CD14-positive monocyte (primary cell): ENCODE results near the gene GRID1. TPM values are rescaled to one million over a fixed set of nuclear protein-coding genes. Genes with fewer than 3 reads are reported as not detected.
A peak's percentile ranks its signal among the peaks of the same experiment; 100 is the strongest.

Experiments
- DNase-seq, 3 donors: peaks; one replicate each; pipeline ENCODE4 v3.0.0-alpha.2; 2011 to 2022
- H2AFZ ChIP-seq: 2 replicates; pipeline ENCODE4 v1.6.0; 2012; ENCODE audit warnings: mild to moderate bottlenecking, low read depth, low read length, inconsistent platforms; ENCODE audit not compliant: insufficient read depth, poor library complexity, severe bottlenecking
- H3K27ac ChIP-seq, 2 donors: 1 replicate in 1 of 2; 2 replicates in 1 of 2; pipeline ENCODE4 v1.5.1; 2012 to 2013; ENCODE audit warnings: low read length in 2 of 2, control low read depth in 1 of 2, inconsistent platforms in 1 of 2, low read depth in 1 of 2, mild to moderate bottlenecking in 1 of 2
- H3K27me3 ChIP-seq, 2 donors: one replicate each; pipeline versions ENCODE4 v1.6.0 to v1.6.1; 2011 to 2013; ENCODE audit warnings: low read length in 2 of 2; ENCODE audit not compliant: control insufficient read depth in 2 of 2, insufficient read depth in 2 of 2
- H3K36me3 ChIP-seq, 2 donors: replicated peaks in 1 of 2; 1 replicate in 1 of 2; 2 replicates in 1 of 2; pipeline versions ENCODE4 v1.5.1 to v1.6.1; 2012 to 2013; ENCODE audit warnings: low read length in 2 of 2, control low read depth in 1 of 2, inconsistent platforms in 1 of 2, mild to moderate bottlenecking in 1 of 2; ENCODE audit not compliant: insufficient read depth in 2 of 2, control insufficient read depth in 1 of 2
- H3K4me1 ChIP-seq, 2 donors: 1 replicate in 1 of 2; 2 replicates in 1 of 2; pipeline versions ENCODE4 v1.5.1 to v1.6.1; 2012 to 2013; ENCODE audit warnings: low read length in 2 of 2, control low read depth in 1 of 2, inconsistent platforms in 1 of 2, mild to moderate bottlenecking in 1 of 2, moderate library complexity in 1 of 2; ENCODE audit not compliant: insufficient read depth in 2 of 2, control insufficient read depth in 1 of 2
- H3K4me2 ChIP-seq: replicated peaks from 2 replicates; pipeline ENCODE3; 2012; ENCODE audit warnings: low read length, moderate library complexity, mild to moderate bottlenecking; ENCODE audit not compliant: poor library complexity, severe bottlenecking; ENCODE audit errors: extremely low read depth
- H3K4me3 ChIP-seq, 3 experiments: fragments of 200-600 bp in 1 of 3; sonication (generic) in 1 of 3; replicated peaks in 1 of 3; 1 replicate in 2 of 3; 2 replicates in 1 of 3; pipeline ENCODE4 v1.5.1; 2011 to 2013; ENCODE audit warnings: low read length in 3 of 3, mild to moderate bottlenecking in 3 of 3, control low read depth in 2 of 3, low read depth in 2 of 3, inconsistent platforms in 1 of 3, moderate library complexity in 1 of 3
- H3K79me2 ChIP-seq: 2 replicates; pipeline ENCODE4 v1.6.0; 2012; ENCODE audit warnings: mild to moderate bottlenecking, control low read depth, inconsistent platforms, low read length, moderate library complexity; ENCODE audit not compliant: insufficient read depth
- H3K9ac ChIP-seq: 2 replicates; pipeline ENCODE4 v1.6.0; 2017; ENCODE audit warnings: low read length, mild to moderate bottlenecking; ENCODE audit not compliant: insufficient read depth, poor library complexity, severe bottlenecking
- H3K9me3 ChIP-seq, 2 donors: replicated peaks in 1 of 2; 1 replicate in 1 of 2; 2 replicates in 1 of 2; pipeline versions ENCODE4 v1.5.1 to v1.6.1; 2012 to 2013; ENCODE audit warnings: low read length in 2 of 2, control low read depth in 1 of 2; ENCODE audit not compliant: control insufficient read depth in 1 of 2, insufficient read depth in 1 of 2
- H4K20me1 ChIP-seq: 2 replicates; pipeline ENCODE4 v1.6.0; 2012; ENCODE audit warnings: mild to moderate bottlenecking, low read length, control low read depth, moderate library complexity; ENCODE audit not compliant: insufficient read depth
- H3K27ac Mint-ChIP-seq, 7 donors: one replicate each; pipeline ENCODE4 v1.8.0; 2020; ENCODE audit warnings: mild to moderate bottlenecking in 7 of 7, mixed read lengths in 7 of 7, moderate library complexity in 6 of 7, inconsistent platforms in 2 of 7
- H3K27me3 Mint-ChIP-seq, 3 donors: one replicate each; pipeline ENCODE4 v1.8.0; 2021 to 2022; ENCODE audit warnings: low read depth in 3 of 3, mild to moderate bottlenecking in 3 of 3, mixed read lengths in 3 of 3, moderate library complexity in 3 of 3, inconsistent platforms in 1 of 3
- H3K36me3 Mint-ChIP-seq, 2 donors: one replicate each; pipeline ENCODE4 v1.8.0; 2020; ENCODE audit warnings: mixed read lengths in 2 of 2, inconsistent platforms in 1 of 2, mild to moderate bottlenecking in 1 of 2
- H3K4me1 Mint-ChIP-seq: one replicate; pipeline ENCODE4 v1.8.0; 2020; ENCODE audit warnings: mild to moderate bottlenecking, mixed read lengths
- H3K4me3 Mint-ChIP-seq, 2 donors: one replicate each; pipeline ENCODE4 v1.8.0; 2020; ENCODE audit warnings: mild to moderate bottlenecking in 2 of 2, mixed read lengths in 2 of 2, moderate library complexity in 1 of 2
- H3K9me3 Mint-ChIP-seq, 7 donors: one replicate each; pipeline ENCODE4 v1.8.0; 2020 to 2022; ENCODE audit warnings: mixed read lengths in 7 of 7, mild to moderate bottlenecking in 6 of 7, moderate library complexity in 6 of 7, inconsistent platforms in 2 of 7
- WGBS: methylation state at CpG from one replicate; pipeline ENCODE4 v1.1.5; 2013; ENCODE audit warnings: missing lambda C conversion rate; ENCODE audit not compliant: insufficient coverage; 5-methylcytosine and 5-hydroxymethylcytosine counted together
- intact Hi-C, 2 donors: fragments of 100-400 bp; cut with micrococcal nuclease; formaldehyde crosslinking; loops; one replicate each; pipeline versions ENCODE4 v1.15.0 to v1.15.1; 2023
- polyA plus RNA-seq, 3 donors: library from polyadenylated mRNA; depleted of rRNA in 1 of 3; unstranded in 2 of 3; stranded (reverse) in 1 of 3; fragments of 300-500 nt in 2 of 3; fragments of >200 nt in 1 of 3; fragmentation: Illumina TruSeq in 2 of 3; gene quantifications; 1 replicate in 2 of 3; 2 replicates in 1 of 3; pipeline ENCODE4 v1.2.3, GENCODE V29; 2012 to 2021
- TF ChIP-seq, protein P1 (sequence below): fragments of 200-600 bp; IDR thresholded peaks from one replicate; pipeline ENCODE4 v1.8.0; 2022; ENCODE audit warnings: antibody characterized with exemption, mild to moderate bottlenecking

The GRID1 gene
- polyA plus RNA-seq, 3 donors, result not detected

DNA sequence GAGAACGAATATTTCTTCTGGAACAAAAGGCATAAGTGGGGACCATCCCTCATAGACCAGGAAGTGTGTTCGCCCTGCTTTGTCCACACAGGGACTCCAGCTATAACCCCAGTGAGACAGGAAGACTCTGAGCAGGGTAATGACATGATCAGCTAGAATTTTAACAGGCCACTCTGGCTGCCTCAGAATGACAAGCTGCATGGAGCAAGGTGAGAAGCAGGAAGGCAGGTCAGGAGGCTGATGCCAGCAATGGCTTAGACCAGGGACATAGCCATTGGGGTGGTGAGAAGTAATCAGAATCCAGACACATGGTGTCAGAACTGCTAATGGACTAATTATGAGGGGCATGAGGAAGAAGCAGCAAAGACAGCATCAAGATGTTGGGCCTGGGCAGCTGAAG lies 264.6 kb downstream of the GRID1 start:
- DNase-seq, result no peak
- H3K4me1 Mint-ChIP-seq, result no peaks in the 10 kb centered on the region
- H3K4me1 ChIP-seq, result no peaks in the 10 kb centered on the region
- no peak overlapping the region for H3K4me3 ChIP-seq
- H3K9me3 Mint-ChIP-seq, result no peaks in the 10 kb centered on the region
- TF ChIP-seq, protein P1, sequence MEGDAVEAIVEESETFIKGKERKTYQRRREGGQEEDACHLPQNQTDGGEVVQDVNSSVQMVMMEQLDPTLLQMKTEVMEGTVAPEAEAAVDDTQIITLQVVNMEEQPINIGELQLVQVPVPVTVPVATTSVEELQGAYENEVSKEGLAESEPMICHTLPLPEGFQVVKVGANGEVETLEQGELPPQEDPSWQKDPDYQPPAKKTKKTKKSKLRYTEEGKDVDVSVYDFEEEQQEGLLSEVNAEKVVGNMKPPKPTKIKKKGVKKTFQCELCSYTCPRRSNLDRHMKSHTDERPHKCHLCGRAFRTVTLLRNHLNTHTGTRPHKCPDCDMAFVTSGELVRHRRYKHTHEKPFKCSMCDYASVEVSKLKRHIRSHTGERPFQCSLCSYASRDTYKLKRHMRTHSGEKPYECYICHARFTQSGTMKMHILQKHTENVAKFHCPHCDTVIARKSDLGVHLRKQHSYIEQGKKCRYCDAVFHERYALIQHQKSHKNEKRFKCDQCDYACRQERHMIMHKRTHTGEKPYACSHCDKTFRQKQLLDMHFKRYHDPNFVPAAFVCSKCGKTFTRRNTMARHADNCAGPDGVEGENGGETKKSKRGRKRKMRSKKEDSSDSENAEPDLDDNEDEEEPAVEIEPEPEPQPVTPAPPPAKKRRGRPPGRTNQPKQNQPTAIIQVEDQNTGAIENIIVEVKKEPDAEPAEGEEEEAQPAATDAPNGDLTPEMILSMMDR, result no peak
- peaks cover 2 to 3% (median 2%) of the 10 kb centered on the region in 3 donors for H3K27me3 Mint-ChIP-seq
- H2AFZ ChIP-seq, result no peak overlapping the region
- H3K27ac ChIP-seq, result no peak overlapping the region
- H4K20me1 ChIP-seq, result no peaks in the 10 kb centered on the region
- H3K36me3 ChIP-seq, result no peaks in the 10 kb centered on the region
- no peak overlapping the region for H3K4me3 Mint-ChIP-seq
- no peaks in the 10 kb centered on the region for H3K9me3 ChIP-seq
- H3K27ac Mint-ChIP-seq, result no peak overlapping the region
- no peak overlapping the region for H3K9ac ChIP-seq
- no peaks in the 10 kb centered on the region for H3K27me3 ChIP-seq
- intact Hi-C loops, result loop anchor here (5.0 kb wide), 1 partner anchor 275 kb away; no protein-coding TSS in a partner anchor
- no peak overlapping the region for H3K4me2 ChIP-seq
- H3K36me3 Mint-ChIP-seq, result no peaks in the 10 kb centered on the region
- WGBS, result no CpG with 5 or more reads among the region's 2 CpGs
- no peaks in the 10 kb centered on the region for H3K79me2 ChIP-seq

DNA sequence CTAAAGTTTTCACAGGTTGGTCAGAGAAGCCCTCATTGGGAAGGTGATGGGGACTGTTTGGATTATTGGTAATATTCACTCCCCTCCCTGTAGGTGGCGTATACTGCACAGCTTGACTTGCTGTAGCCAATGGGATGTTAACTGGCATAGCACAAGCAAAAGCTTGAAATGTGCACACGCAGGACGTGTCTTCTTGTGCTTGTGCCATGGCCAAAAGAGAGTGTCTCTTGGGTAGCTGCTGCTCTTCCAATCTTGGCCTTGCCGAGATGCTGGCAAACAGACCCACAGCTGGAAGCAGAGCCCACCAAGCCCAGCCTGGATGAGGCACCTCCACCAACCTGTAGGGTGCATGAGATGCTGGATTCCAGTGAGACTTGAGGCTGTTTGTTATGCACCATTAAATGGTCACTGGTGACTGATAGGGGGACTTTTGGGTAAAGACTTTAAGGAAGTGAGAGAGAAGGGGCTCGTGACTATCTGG lies 266.0 kb downstream of the GRID1 start:
- Mint-ChIP-seq H3K27me3 (peaks cover 2% of the 10 kb centered on the region in 3 donors), H3K9me3 (no peaks in the 10 kb centered on the region), H3K4me3 (no peak overlapping the region), H3K27ac (no peak overlapping the region), H3K4me1 (no peaks in the 10 kb centered on the region), H3K36me3 (no peaks in the 10 kb centered on the region)
- Histone ChIP-seq H3K9me3 (no peaks in the 10 kb centered on the region), H3K79me2 (no peaks in the 10 kb centered on the region), H3K36me3 (no peaks in the 10 kb centered on the region), H3K4me2 (no peak overlapping the region), H3K9ac (no peak overlapping the region), H2AFZ (no peak overlapping the region), H4K20me1 (no peaks in the 10 kb centered on the region), H3K27me3 (peaks cover 0 to 3% of the 10 kb centered on the region in 2 donors), H3K4me1 (no peaks in the 10 kb centered on the region), H3K27ac (no peak overlapping the region), H3K4me3 (no peak overlapping the region)
- TF ChIP-seq, protein P1, result peak; percentile 50
- WGBS, result 41% methylated on average over 4 of the region's 5 CpGs
- intact Hi-C loops, result loop anchor here (5.0 kb wide), 1 partner anchor 277 kb away; no protein-coding TSS in a partner anchor
- peak in 2 of 3 donors; percentile 8 to 27 for DNase-seq
